Mammary epithelial cell (primary cell): ENCODE results near the gene VWA3A.

Experiments used
- CTCF ChIP-seq, 2 donors: IDR thresholded peaks in 1 of 2; conservative IDR thresholded peaks in 1 of 2; 2 replicates each; pipeline ENCODE4 v1.5.1; 2011 to 2012; ENCODE audit warnings: inconsistent platforms in 2 of 2, low read length in 2 of 2, mild to moderate bottlenecking in 2 of 2, control low read depth in 1 of 2, low read depth in 1 of 2; ENCODE audit not compliant: insufficient read depth in 1 of 2; ENCODE audit errors: extremely low read depth in 1 of 2
- EZH2 ChIP-seq: IDR thresholded peaks from 2 replicates; pipeline ENCODE4 v1.6.1; 2012; ENCODE audit warnings: low read length, inconsistent platforms, borderline replicate concordance

DNA sequence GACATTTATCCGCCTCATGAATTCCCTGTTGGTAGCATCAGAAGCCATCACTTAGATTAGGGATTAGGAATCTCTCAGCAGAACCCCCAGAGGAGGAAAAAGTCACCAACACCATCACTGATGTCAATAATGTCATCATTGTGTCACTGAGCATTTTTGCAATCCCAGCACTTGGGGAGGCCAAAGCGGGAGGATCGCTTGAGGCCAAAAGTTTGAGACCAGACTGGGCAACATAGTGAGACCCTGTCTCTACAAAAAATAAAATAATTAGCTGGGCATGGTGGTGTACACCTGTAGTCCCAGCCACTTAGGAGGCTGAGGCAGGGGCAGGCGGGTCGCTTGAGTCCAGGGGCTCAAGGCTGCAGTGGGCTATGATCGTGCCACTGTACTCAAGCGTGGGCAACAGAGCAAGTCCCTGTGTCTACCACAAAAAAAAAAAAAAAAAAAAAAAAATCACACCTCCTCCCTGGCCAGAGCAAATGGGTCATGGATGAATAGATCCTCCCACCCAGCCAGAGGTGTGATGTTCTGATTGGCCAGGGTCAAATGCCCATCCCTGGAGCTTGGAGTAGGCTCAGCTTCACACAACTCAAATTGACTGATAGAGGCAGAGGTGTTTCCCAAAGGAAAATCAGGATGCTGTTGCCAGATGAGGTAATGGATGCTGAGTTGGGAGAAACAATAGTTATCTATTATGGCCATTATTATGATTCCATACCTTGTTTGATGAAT lies 31.6 kb downstream of the VWA3A start:
- no peak for TF ChIP-seq CTCF (conservative IDR thresholded peaks at IDR 0.05 in 1 of 2, IDR thresholded peaks at IDR 0.05 in 1 of 2; ENCODE audit: extremely low read depth in 1 of 2, insufficient read depth in 1 of 2, low read depth in 1 of 2, low read length in 2 of 2)
- TF ChIP-seq EZH2, result no peak
